K562 treated with DMSO at 1 percent for 12 hours (cell line): ENCODE data around the gene SPDYE9. TPM values are rescaled to one million over a fixed set of nuclear protein-coding genes. Genes with fewer than 3 reads are reported as not detected.

ENCODE experiments used
- total RNA-seq: library from RNA; unstranded; fragments of 300-600 nt; gene quantifications from 2 replicates; pipeline ENCODE4 v1.2.3, GENCODE V29; 2022; ENCODE audit not compliant: insufficient read depth

The SPDYE9 gene, protein sequence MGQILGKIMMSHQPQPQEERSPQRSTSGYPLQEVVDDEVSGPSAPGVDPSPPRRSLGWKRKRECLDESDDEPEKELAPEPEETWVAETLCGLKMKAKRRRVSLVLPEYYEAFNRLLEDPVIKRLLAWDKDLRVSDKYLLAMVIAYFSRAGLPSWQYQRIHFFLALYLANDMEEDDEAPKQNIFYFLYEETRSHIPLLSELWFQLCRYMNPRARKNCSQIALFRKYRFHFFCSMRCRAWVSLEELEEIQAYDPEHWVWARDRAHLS
- total RNA-seq, result not detected in 2 replicates

GRCh38 chr7:73085938-73086337, at the start of gene SPDYE9:
Gene SPDYE9 (minus strand): TSS chr7:73086038. CDS start chr7:73084238, 1,800 bp downstream.

DNA sequence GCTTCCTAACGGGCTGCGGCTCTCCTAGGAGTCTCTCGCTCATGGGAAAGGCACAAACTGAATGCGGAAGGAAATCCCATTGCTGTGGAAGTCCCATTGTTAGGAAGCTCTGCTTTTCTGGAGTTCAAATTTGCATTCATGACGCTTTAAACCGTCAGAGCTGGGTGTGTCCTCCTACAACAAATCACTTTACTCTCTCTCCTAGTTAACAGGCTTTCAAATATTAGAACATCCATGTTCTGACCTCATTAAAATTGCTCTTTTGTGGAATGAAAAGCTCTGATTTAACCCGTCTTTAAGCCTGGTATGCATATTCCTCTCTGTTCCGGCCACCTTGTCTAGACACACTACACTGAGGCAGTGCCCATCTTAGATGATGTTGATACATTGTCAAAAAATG, 28.0 kb downstream of the SPDYE9 start, which contains the start of gene SPDYE11:
Gene SPDYE11, minus strand, starts transcription at position 101 of the 400 bp plus-strand sequence. CDS start 1,800 bp downstream, outside the sequence.

DNA sequence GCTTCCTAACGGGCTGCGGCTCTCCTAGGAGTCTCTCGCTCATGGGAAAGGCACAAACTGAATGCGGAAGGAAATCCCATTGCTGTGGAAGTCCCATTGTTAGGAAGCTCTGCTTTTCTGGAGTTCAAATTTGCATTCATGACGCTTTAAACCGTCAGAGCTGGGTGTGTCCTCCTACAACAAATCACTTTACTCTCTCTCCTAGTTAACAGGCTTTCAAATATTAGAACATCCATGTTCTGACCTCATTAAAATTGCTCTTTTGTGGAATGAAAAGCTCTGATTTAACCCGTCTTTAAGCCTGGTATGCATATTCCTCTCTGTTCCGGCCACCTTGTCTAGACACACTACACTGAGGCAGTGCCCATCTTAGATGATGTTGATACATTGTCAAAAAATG, 56.2 kb downstream of the SPDYE9 start, which contains the start of gene SPDYE8:
Gene SPDYE8, minus strand, starts transcription at position 101 of the 400 bp plus-strand sequence. CDS start 1,800 bp downstream, outside the sequence.

Other genes with a start within 250 kb of the SPDYE9 start
- gene POM121, start 160.9 kb downstream of the SPDYE9 start, total RNA-seq, result 20.0 and 92.4 TPM in 2 replicates
- 0.60 TPM in 1 of 2 replicates, not detected in the other for gene TRIM74, start 116.6 kb downstream of the SPDYE9 start, total RNA-seq
- not detected in 2 replicates for gene SPDYE8, start 56.3 kb downstream of the SPDYE9 start, total RNA-seq
- not detected in 2 replicates for gene SPDYE11, start 28.1 kb downstream of the SPDYE9 start, total RNA-seq
- 98.8 TPM in 2 replicates for gene NSUN5, start 222.8 kb upstream of the SPDYE9 start, total RNA-seq
- not detected in 2 replicates for gene TRIM50, start 242.0 kb upstream of the SPDYE9 start, total RNA-seq
- gene FKBP6, start 242.1 kb upstream of the SPDYE9 start, total RNA-seq, result not detected in 2 replicates